HEK293 (cell line): Measurements from ENCODE around the gene RSRP1.

Experiments
- CTCF ChIA-PET: fragments of 350-600 bp; formaldehyde crosslinking; extraction: SDS; loops from one replicate; lab custom pipeline; 2021; ENCODE audit warnings: antibody characterized with exemption; lab: Yijun Ruan, JAX
- POLR2A ChIA-PET: fragments of 300-600 bp; formaldehyde crosslinking; extraction: SDS; loops from one replicate; lab custom pipeline; 2020; ENCODE audit warnings: antibody characterized with exemption, inconsistent platforms; lab: Yijun Ruan, JAX
- H3K27ac ChIP-seq: fragments of 200-500 bp; sonication (Bioruptor generic); 2 replicates; pipeline ENCODE4 v1.5.1; 2014; ENCODE audit warnings: low read depth, low read length, control low read depth, inconsistent platforms; ENCODE audit errors: extremely low read depth
- H3K36me3 ChIP-seq, 2 experiments: fragments of 200-500 bp in 1 of 2; sonication (Bioruptor generic) in 1 of 2; 1 replicate in 1 of 2; 2 replicates in 1 of 2; pipeline ENCODE4 v1.5.1; 2014 to 2017; ENCODE audit warnings: inconsistent platforms in 2 of 2, low read length in 2 of 2; ENCODE audit not compliant: control insufficient read depth in 2 of 2, insufficient read depth in 1 of 2
- H3K4me1 ChIP-seq: fragments of 200-500 bp; sonication (Bioruptor generic); 2 replicates; pipeline ENCODE4 v1.5.1; 2014; ENCODE audit warnings: mild to moderate bottlenecking, low read length, inconsistent platforms; ENCODE audit not compliant: control insufficient read depth, insufficient read depth
- H3K4me3 ChIP-seq: 2 replicates; pipeline ENCODE4 v1.5.1; 2011; ENCODE audit warnings: low read depth, mild to moderate bottlenecking, control low read depth, low read length, moderate library complexity
- H3K9me3 ChIP-seq: fragments of 200-500 bp; sonication (Bioruptor generic); 2 replicates; pipeline ENCODE4 v1.5.1; 2014; ENCODE audit warnings: low read depth, low read length, inconsistent platforms; ENCODE audit not compliant: control insufficient read depth, insufficient read depth
- BCL11B ChIP-seq: fragments of 450-650 bp; formaldehyde crosslinking; IDR thresholded peaks from 2 replicates; pipeline ENCODE4 v1.5.1; 2016; ENCODE audit warnings: low read depth, missing biosample characterization, missing genetic modification characterization
- GFI1B ChIP-seq: fragments of 450-650 bp; formaldehyde crosslinking; IDR thresholded peaks from 2 replicates; pipeline ENCODE4 v1.5.1; 2016; ENCODE audit warnings: missing biosample characterization, missing genetic modification characterization
- GLI2 ChIP-seq: fragments of 450-650 bp; formaldehyde crosslinking; IDR thresholded peaks from 2 replicates; pipeline ENCODE4; 2017; ENCODE audit warnings: missing biosample characterization, missing genetic modification characterization, low read depth, borderline replicate concordance
- GLIS1 ChIP-seq: fragments of 450-650 bp; formaldehyde crosslinking; IDR thresholded peaks from 2 replicates; pipeline ENCODE4 v1.5.1; 2016; ENCODE audit warnings: missing biosample characterization, missing genetic modification characterization
- RBAK ChIP-seq: fragments of 450-650 bp; formaldehyde crosslinking; IDR thresholded peaks from 2 replicates; pipeline ENCODE4 v1.5.1; 2016; ENCODE audit warnings: missing biosample characterization, missing genetic modification characterization
- SP2 ChIP-seq: fragments of 450-650 bp; formaldehyde crosslinking; IDR thresholded peaks from 2 replicates; pipeline ENCODE4 v1.5.1; 2016; ENCODE audit warnings: missing biosample characterization, missing genetic modification characterization
- TRIM28 ChIP-seq: IDR thresholded peaks from 2 replicates; pipeline ENCODE4 v1.6.1; 2011; ENCODE audit warnings: low read length, control low read depth, borderline replicate concordance
- ZBTB48 ChIP-seq: fragments of 450-650 bp; formaldehyde crosslinking; IDR thresholded peaks from 2 replicates; pipeline ENCODE4 v1.5.1; 2016; ENCODE audit warnings: missing biosample characterization, missing genetic modification characterization
- ZBTB8A ChIP-seq: fragments of 450-650 bp; formaldehyde crosslinking; IDR thresholded peaks from 2 replicates; pipeline ENCODE4 v1.5.1; 2016; ENCODE audit warnings: missing biosample characterization, missing genetic modification characterization
- ZEB2 ChIP-seq: fragments of 450-650 bp; formaldehyde crosslinking; IDR thresholded peaks from 2 replicates; pipeline ENCODE4 v1.5.1; 2016; ENCODE audit warnings: missing biosample characterization, missing genetic modification characterization
- ZFP3 ChIP-seq: fragments of 450-650 bp; formaldehyde crosslinking; IDR thresholded peaks from 2 replicates; pipeline ENCODE4 v1.5.1; 2016; ENCODE audit warnings: low read depth, missing biosample characterization, missing genetic modification characterization
- ZIC2 ChIP-seq: fragments of 450-650 bp; formaldehyde crosslinking; IDR thresholded peaks from 2 replicates; pipeline ENCODE4 v1.5.1; 2016; ENCODE audit warnings: missing biosample characterization, missing genetic modification characterization
- ZNF10 ChIP-seq: fragments of 450-650 bp; formaldehyde crosslinking; IDR thresholded peaks from 2 replicates; pipeline ENCODE4 v1.5.1; 2017; ENCODE audit warnings: missing biosample characterization, missing genetic modification characterization
- ZNF121 ChIP-seq: fragments of 450-650 bp; formaldehyde crosslinking; IDR thresholded peaks from 2 replicates; pipeline ENCODE4 v1.5.1; 2016; ENCODE audit warnings: missing biosample characterization, missing genetic modification characterization
- ZNF140 ChIP-seq: fragments of 450-650 bp; formaldehyde crosslinking; IDR thresholded peaks from 2 replicates; pipeline ENCODE4 v1.5.1; 2016; ENCODE audit warnings: missing biosample characterization, missing genetic modification characterization
- ZNF169 ChIP-seq: fragments of 450-650 bp; formaldehyde crosslinking; IDR thresholded peaks from 2 replicates; pipeline ENCODE4 v1.5.1; 2016; ENCODE audit warnings: missing biosample characterization, missing genetic modification characterization
- ZNF221 ChIP-seq: fragments of 450-650 bp; formaldehyde crosslinking; IDR thresholded peaks from 2 replicates; pipeline ENCODE4 v1.5.1; 2017; ENCODE audit warnings: missing biosample characterization, missing genetic modification characterization, borderline replicate concordance
- ZNF423 ChIP-seq: fragments of 450-650 bp; formaldehyde crosslinking; IDR thresholded peaks from 2 replicates; pipeline ENCODE4 v1.5.1; 2016; ENCODE audit warnings: missing biosample characterization, missing genetic modification characterization
- ZNF426 ChIP-seq: fragments of 450-650 bp; formaldehyde crosslinking; IDR thresholded peaks from 2 replicates; pipeline ENCODE4 v1.5.1; 2017; ENCODE audit warnings: missing biosample characterization, missing genetic modification characterization, mild to moderate bottlenecking, inconsistent platforms, moderate library complexity
- ZNF473 ChIP-seq: fragments of 450-650 bp; formaldehyde crosslinking; IDR thresholded peaks from 2 replicates; pipeline ENCODE4 v1.5.1; 2017; ENCODE audit warnings: missing biosample characterization, missing genetic modification characterization
- ZNF585B ChIP-seq: fragments of 450-650 bp; formaldehyde crosslinking; IDR thresholded peaks from 2 replicates; pipeline ENCODE4 v1.5.1; 2016; ENCODE audit warnings: missing biosample characterization, missing genetic modification characterization
- ZNF621 ChIP-seq: fragments of 450-650 bp; formaldehyde crosslinking; IDR thresholded peaks from 2 replicates; pipeline ENCODE4 v1.5.1; 2017; ENCODE audit warnings: missing biosample characterization, missing genetic modification characterization
- ZNF785 ChIP-seq: fragments of 450-650 bp; formaldehyde crosslinking; IDR thresholded peaks from 2 replicates; pipeline ENCODE4 v1.5.1; 2016; ENCODE audit warnings: missing biosample characterization, missing genetic modification characterization
- TF ChIP-seq, protein P1 (sequence below): sonication (generic); formaldehyde crosslinking; IDR thresholded peaks from 2 replicates; pipeline ENCODE4 v1.8.1; 2022; ENCODE audit warnings: mild to moderate bottlenecking, moderate library complexity, missing genetic modification reagents
- TF ChIP-seq, protein P2 (sequence below): fragments of 450-650 bp; formaldehyde crosslinking; IDR thresholded peaks from 2 replicates; pipeline ENCODE4 v1.5.1; 2016; ENCODE audit warnings: missing biosample characterization, missing genetic modification characterization

The RSRP1 gene

DNA sequence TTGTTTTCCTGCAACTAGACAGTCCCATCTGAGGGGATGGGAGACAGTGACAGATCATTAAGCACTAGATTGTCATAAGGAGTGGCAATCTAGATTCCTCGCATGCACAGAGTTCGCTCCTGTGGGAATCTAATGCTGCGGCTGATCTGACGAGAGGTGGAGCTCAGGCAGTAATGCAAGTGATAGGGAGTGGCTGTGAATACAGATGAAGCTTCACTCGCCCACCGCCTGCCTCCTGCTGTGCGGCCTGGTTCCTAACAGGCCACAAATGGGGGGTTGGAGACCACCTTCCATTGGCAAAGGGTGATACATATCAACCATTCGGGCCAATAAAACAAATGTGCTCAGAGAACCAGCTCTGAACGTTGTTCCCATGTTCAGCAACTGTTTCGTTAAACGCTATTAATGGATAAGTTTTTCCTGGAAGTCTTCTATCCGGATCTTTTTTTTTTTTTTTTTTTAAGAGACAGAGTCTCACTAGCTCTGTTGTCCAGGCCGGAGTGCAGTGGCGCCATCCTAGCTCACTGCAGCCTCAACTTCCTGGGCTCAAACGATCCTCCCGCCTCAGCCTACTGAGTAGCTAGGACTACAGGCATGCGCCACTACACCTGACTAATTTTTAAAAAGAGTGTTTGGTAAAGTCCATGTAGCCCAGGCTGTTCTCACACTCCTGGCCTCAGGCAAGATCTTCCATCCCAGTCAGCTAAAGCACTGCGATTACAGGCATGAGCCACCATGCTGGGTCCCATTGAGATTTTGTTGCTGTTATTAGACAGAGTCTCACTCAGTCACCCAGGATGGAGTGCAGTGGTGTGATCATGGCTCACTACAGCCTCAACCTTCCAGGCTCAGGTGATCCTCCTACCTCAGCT, 8.7 kb upstream of the RSRP1 start:
- no peak overlapping the region for H3K4me3 ChIP-seq
- ChIA-PET CTCF (no interaction called here), POLR2A (interaction anchor here (0.6 to 3.3 kb wide), 3 partner anchors 8 to 38 kb away, joined by 3 to 21 read pairs (median 5); partner anchors contain the start of gene RSRP1)
- TF ChIP-seq ZBTB48 (tag by site-specific recombination): no peak
- no peak for TF ChIP-seq BCL11B
- no peak for TF ChIP-seq ZNF140
- no peak for TF ChIP-seq ZFP3 (tag by site-specific recombination)
- no peak overlapping the region for H3K27ac ChIP-seq
- no peaks in the 10 kb centered on the region for H3K36me3 ChIP-seq
- no peaks in the 10 kb centered on the region for H3K4me1 ChIP-seq
- no peaks in the 10 kb centered on the region for H3K9me3 ChIP-seq

DNA sequence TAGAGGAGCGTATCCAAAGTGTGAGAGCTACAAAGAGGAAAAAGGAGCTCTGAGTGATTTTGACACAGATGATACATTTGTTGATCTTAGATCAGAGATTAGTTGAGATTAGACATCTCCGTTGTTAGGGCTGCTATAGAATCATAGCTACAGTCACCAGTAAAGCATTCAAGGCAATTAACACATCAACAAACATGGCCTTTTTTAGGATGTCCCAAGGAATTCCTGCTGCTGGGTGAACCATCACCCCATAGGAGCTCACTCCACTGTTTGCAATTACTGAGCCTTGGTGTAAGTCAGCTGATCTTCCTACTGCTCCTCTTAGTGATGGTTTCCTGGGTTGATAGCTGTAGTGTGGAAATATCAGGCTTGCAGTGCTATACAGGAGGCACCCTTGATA, 6.7 kb upstream of the RSRP1 start:
- H3K27ac ChIP-seq: no peak overlapping the region
- H3K4me3 ChIP-seq: no peak overlapping the region
- TF ChIP-seq, protein P1, sequence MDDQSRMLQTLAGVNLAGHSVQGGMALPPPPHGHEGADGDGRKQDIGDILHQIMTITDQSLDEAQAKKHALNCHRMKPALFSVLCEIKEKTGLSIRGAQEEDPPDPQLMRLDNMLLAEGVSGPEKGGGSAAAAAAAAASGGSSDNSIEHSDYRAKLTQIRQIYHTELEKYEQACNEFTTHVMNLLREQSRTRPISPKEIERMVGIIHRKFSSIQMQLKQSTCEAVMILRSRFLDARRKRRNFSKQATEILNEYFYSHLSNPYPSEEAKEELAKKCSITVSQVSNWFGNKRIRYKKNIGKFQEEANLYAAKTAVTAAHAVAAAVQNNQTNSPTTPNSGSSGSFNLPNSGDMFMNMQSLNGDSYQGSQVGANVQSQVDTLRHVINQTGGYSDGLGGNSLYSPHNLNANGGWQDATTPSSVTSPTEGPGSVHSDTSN: no peak
- TF ChIP-seq ZFP3 (tag by site-specific recombination): no peak
- TF ChIP-seq ZNF169: no peak
- no peak for TF ChIP-seq SP2 (tag by site-specific recombination)
- TF ChIP-seq ZIC2 (tag by site-specific recombination): peak; percentile 36; the same call in 1 of the 2 replicates
- TF ChIP-seq, protein P2, sequence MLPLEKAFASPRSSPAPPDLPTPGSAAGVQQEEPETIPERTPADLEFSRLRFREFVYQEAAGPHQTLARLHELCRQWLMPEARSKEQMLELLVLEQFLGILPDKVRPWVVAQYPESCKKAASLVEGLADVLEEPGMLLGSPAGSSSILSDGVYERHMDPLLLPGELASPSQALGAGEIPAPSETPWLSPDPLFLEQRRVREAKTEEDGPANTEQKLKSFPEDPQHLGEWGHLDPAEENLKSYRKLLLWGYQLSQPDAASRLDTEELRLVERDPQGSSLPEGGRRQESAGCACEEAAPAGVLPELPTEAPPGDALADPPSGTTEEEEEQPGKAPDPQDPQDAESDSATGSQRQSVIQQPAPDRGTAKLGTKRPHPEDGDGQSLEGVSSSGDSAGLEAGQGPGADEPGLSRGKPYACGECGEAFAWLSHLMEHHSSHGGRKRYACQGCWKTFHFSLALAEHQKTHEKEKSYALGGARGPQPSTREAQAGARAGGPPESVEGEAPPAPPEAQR (tag by site-specific recombination): no peak
- no peak for TF ChIP-seq ZNF423 (tag by site-specific recombination)
- TF ChIP-seq GLI2 (tag by site-specific recombination): no peak
- TF ChIP-seq ZNF473 (tag by site-specific recombination): no peak
- TF ChIP-seq ZNF621 (tag by site-specific recombination): no peak
- TF ChIP-seq ZNF221 (tag by site-specific recombination): no peak
- 0 out of 2 replicates have a peak, but pooled peaks have one; percentile 34 for TF ChIP-seq ZEB2
- peak; percentile 85; the same call in 1 of the 2 replicates for TF ChIP-seq TRIM28
- H3K9me3 ChIP-seq: no peaks in the 10 kb centered on the region
- POLR2A ChIA-PET: interaction anchor here (0.7 to 1.2 kb wide), 2 partner anchors 14 to 22 kb away, joined by 3 to 4 read pairs; partner anchors contain the start of gene SYF2
- no peaks in the 10 kb centered on the region for H3K36me3 ChIP-seq
- CTCF ChIA-PET: interaction anchor here (0.6 to 1.4 kb wide), 3 partner anchors 263 to 544 kb away, joined by 3 read pairs; no protein-coding TSS in a partner anchor
- no peaks in the 10 kb centered on the region for H3K4me1 ChIP-seq

DNA sequence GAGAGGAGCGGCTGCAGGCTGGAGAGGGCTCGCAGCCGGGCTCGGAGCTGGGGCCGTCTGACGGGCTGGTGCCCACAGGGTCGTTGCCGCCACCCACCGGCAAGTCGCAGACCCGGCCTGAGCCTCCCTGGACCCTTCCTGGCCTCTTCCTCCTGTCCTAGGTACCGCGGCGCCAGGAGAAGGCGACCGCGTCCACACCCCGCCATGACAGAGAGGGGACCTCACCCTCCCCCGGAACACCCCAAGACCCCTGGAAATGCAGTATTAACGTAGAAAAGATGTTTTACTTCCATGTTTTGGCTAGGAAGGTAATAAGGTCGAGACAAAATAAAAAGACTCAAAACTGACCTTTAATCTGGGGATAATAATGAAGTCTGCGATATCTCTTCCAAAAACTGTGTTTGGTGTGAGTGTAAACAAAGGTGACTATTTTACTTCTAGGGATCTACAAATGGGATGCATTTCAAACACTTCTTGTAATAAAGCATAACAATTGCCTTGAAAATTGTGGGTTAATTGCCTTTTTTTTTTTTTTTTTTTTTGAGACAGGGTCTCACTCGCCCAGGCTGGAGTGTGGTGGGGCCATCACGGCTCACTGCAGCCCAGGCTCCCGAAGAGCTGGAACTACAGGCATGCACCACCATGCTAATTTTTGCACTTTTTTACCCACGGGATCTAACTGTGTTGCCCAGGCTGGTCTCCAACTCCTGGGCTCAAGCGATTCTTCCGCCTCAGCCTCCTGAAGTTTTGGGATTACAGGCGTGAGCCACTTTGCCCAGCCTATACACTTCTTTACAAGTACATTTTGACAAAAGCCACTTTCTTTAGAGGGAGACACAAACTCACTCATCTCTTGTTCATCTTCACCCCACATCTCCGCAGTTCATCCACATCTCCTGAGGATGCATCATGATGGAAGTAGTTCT, 838 bp upstream of the RSRP1 start:
- H3K36me3 ChIP-seq: peaks cover 18 to 35% of the 10 kb centered on the region in 2 experiments
- CTCF ChIA-PET: interaction anchor here (0.6 to 0.7 kb wide), 3 partner anchors 18 to 550 kb away, joined by 3 read pairs; no protein-coding TSS in a partner anchor
- no peaks in the 10 kb centered on the region for H3K9me3 ChIP-seq
- H3K4me1 ChIP-seq: 0 out of 2 replicates have a peak, but pooled peaks cover 2% of the 10 kb centered on the region
- POLR2A ChIA-PET: interaction anchor here (0.5 to 6.2 kb wide), 31 partner anchors 9 to 597 kb away, joined by 3 to 100 read pairs (median 4); partner anchors contain the start of genes CLIC4, MACO1, MTFR1L and SELENON
- H3K27ac ChIP-seq: peak overlapping the region; percentile 96; the same call in 1 of the 2 replicates
- peak overlapping the region; percentile 99 for H3K4me3 ChIP-seq
- TF ChIP-seq GFI1B (tag by site-specific recombination) (no peak), ZNF426 (tag by site-specific recombination) (no peak), ZBTB8A (tag by site-specific recombination) (peak; percentile 68), ZBTB48 (tag by site-specific recombination) (peak; percentile 33; the same call in 1 of the 2 replicates), ZNF140 (no peak), ZNF785 (tag by site-specific recombination) (0 out of 2 replicates have a peak, but pooled peaks have one; percentile 59), ZNF10 (tag by site-specific recombination) (no peak; the same call in 1 of the 2 replicates), ZNF121 (0 out of 2 replicates have a peak, but pooled peaks have one; percentile 40), ZNF585B (tag by site-specific recombination) (no peak), RBAK (tag by site-specific recombination) (no peak), GLIS1 (tag by site-specific recombination) (no peak)
